HFFc6 (cell line): Measurements from ENCODE around the gene AGMO. TPM values are rescaled to one million over a fixed set of nuclear protein-coding genes. Genes with fewer than 3 reads are reported as not detected.

Experiments
- DNase-seq: peaks from one replicate; pipeline ENCODE4 v3.0.0-alpha.2; 2018
- H3K27ac Mint-ChIP-seq: 2 replicates; pipeline ENCODE4 v1.8.0; 2020; ENCODE audit warnings: mild to moderate bottlenecking, mixed read lengths
- H3K27me3 Mint-ChIP-seq: 2 replicates; pipeline ENCODE4 v1.8.0; 2021; ENCODE audit warnings: mild to moderate bottlenecking, moderate library complexity, mixed read lengths; ENCODE audit not compliant: insufficient read depth
- H3K36me3 Mint-ChIP-seq: 2 replicates; pipeline ENCODE4 v1.8.0; 2021; ENCODE audit warnings: low read depth, mixed read lengths
- H3K4me1 Mint-ChIP-seq: 2 replicates; pipeline ENCODE4 v1.8.0; 2020; ENCODE audit warnings: low read depth, mixed read lengths
- H3K4me3 Mint-ChIP-seq: 2 replicates; pipeline ENCODE4 v1.8.0; 2020; ENCODE audit warnings: mild to moderate bottlenecking, moderate library complexity, mixed read lengths
- H3K9me3 Mint-ChIP-seq: 2 replicates; pipeline ENCODE4 v1.8.0; 2020; ENCODE audit warnings: mild to moderate bottlenecking, mixed read lengths
- total RNA-seq, 6 experiments: library from RNA; stranded (reverse); fragmentation: NEBNext Ultra II Directional; extraction: Animal tissue kit (Norgen Biotek cat#: 25700); gene quantifications; 2 replicates in 1 of 6; 3 replicates in 5 of 6; pipeline ENCODE4 v1.2.3, GENCODE V29; 2021
- TF ChIP-seq, protein P1 (sequence below): fragments of 200-600 bp; sonication (generic); IDR thresholded peaks from 2 replicates; pipeline ENCODE4 v1.5.0; 2021; ENCODE audit warnings: antibody characterized with exemption, mild to moderate bottlenecking

AGMO gene
- total RNA-seq, 6 experiments from 2014 or later: 0.07 to 0.09 TPM; not detected in 4

DNA sequence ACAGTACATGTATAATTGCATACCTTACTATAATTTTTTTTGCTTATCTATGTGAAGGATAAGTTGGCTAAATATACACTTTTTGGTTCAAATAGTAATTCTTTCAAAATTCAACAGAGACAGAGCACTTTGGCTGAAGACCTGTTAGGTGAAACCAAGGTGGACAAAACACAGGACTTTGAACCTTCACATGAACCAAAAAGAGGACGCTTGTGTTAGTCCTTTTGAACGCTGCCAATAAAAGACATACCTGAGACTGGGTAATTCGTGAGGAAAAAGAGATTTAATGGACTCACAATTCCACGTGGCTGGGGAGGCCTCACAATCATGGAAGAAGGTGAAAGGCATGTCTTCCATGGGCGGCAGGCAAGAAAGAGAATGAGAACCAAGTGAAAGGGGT lies 4.7 kb upstream of the AGMO start:
- Mint-ChIP-seq H3K27me3 (peaks cover 2% of the 10 kb centered on the region; the same call in 1 of the 2 replicates), H3K27ac (no peak overlapping the region), H3K36me3 (no peaks in the 10 kb centered on the region), H3K4me1 (peaks cover 15% of the 10 kb centered on the region), H3K9me3 (no peaks in the 10 kb centered on the region), H3K4me3 (no peak overlapping the region)
- DNase-seq: no peak
- TF ChIP-seq, protein P1, sequence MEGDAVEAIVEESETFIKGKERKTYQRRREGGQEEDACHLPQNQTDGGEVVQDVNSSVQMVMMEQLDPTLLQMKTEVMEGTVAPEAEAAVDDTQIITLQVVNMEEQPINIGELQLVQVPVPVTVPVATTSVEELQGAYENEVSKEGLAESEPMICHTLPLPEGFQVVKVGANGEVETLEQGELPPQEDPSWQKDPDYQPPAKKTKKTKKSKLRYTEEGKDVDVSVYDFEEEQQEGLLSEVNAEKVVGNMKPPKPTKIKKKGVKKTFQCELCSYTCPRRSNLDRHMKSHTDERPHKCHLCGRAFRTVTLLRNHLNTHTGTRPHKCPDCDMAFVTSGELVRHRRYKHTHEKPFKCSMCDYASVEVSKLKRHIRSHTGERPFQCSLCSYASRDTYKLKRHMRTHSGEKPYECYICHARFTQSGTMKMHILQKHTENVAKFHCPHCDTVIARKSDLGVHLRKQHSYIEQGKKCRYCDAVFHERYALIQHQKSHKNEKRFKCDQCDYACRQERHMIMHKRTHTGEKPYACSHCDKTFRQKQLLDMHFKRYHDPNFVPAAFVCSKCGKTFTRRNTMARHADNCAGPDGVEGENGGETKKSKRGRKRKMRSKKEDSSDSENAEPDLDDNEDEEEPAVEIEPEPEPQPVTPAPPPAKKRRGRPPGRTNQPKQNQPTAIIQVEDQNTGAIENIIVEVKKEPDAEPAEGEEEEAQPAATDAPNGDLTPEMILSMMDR: no peak

- Mint-ChIP-seq H3K9me3 (no peaks in the 10 kb centered on the region), H3K4me3 (peak overlapping the region; percentile 83; the same call in 1 of the 2 replicates), H3K4me1 (peaks cover 48% of the 10 kb centered on the region), H3K27me3 (no peaks in the 10 kb centered on the region), H3K36me3 (no peaks in the 10 kb centered on the region), H3K27ac (no peak overlapping the region)
- no peak for DNase-seq
- TF ChIP-seq, protein P1: no peak
Measured at GRCh38 chr7:15560968-15561367, 847 bp downstream of the AGMO start.

DNA sequence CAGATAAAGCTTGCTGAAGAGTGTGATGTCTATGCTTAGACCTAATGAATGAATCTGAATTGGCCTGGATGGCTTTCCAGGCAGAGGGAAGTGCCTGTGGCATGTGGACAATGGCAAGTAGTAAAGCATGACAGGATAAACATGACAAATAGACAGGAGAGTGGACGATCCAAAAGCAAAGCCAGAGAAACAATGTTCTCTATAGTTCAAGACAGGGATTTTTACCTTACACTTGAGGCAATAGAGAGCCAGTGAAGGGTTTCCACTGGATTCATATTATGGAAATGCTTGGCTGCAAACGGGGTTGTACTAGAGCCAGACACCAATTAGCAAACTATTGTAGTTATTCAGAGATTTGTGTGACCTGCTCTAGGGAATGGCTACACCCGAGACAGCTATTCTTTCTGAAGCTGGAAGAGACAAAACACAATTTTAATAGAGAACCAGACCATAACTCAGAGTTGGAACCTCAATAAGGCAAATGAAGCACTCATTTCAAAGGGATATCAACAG lies 2.3 kb downstream of the AGMO start:
- Mint-ChIP-seq H3K4me3 (no peak overlapping the region), H3K36me3 (no peaks in the 10 kb centered on the region), H3K27ac (no peak overlapping the region), H3K9me3 (no peaks in the 10 kb centered on the region), H3K4me1 (peaks cover 60% of the 10 kb centered on the region), H3K27me3 (no peaks in the 10 kb centered on the region)
- DNase-seq: no peak
- TF ChIP-seq, protein P1: no peak

GRCh38 chr7:15558756-15559155 lies 3.1 kb downstream of the AGMO start:
- no peak overlapping the region for H3K4me3 Mint-ChIP-seq
- TF ChIP-seq, protein P1: no peak
- DNase-seq: peak; percentile 44
- peaks cover 67% of the 10 kb centered on the region for H3K4me1 Mint-ChIP-seq
- H3K36me3 Mint-ChIP-seq: no peaks in the 10 kb centered on the region
- H3K27me3 Mint-ChIP-seq: no peaks in the 10 kb centered on the region
- H3K27ac Mint-ChIP-seq: no peak overlapping the region
- no peaks in the 10 kb centered on the region for H3K9me3 Mint-ChIP-seq

DNA sequence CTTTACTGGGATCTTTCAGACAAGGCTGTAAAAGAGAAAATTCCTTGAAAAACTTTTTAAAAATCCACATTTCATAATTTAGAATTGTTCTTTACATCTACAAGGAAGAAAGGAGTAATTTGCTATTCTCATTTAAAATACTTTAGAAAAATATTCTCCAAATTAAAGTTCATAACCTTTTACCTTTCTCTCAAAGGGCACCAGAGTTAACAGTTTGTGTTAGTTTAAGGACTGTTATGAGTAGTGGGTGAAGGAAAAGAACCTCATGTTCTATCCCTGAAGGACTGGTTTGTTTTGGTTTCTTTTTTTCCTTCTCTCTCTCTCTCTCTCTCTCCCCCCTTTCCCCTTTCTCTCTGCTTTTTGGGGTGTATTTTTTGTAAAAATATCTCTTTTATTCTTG lies 4.1 kb downstream of the AGMO start:
- H3K4me1 Mint-ChIP-seq: peaks cover 71% of the 10 kb centered on the region
- H3K9me3 Mint-ChIP-seq: no peaks in the 10 kb centered on the region
- H3K27me3 Mint-ChIP-seq: no peaks in the 10 kb centered on the region
- peak overlapping the region; percentile 68; the same call in 1 of the 2 replicates for H3K4me3 Mint-ChIP-seq
- peak overlapping the region; percentile 31; the same call in 1 of the 2 replicates for H3K27ac Mint-ChIP-seq
- H3K36me3 Mint-ChIP-seq: no peaks in the 10 kb centered on the region
- no peak for DNase-seq
- TF ChIP-seq, protein P1: no peak
